ENCODE measurements around the gene NCL. TPM values are rescaled to one million over a fixed set of nuclear protein-coding genes. Genes with fewer than 3 reads are reported as not detected.

Gene NCL
- polyA plus RNA-seq, 1 of the 3 experiments (the other 2 are of a cell fraction), result 256 TPM

- DNase-seq, result no peak
- no peak for TF ChIP-seq REST (IDR thresholded peaks at IDR 0.05; ENCODE audit: low read depth, low read length)
- TF ChIP-seq PBX3 (IDR thresholded peaks at IDR 0.05), result no peak
- no peak for TF ChIP-seq RXRA (IDR thresholded peaks at IDR 0.05; ENCODE audit: borderline replicate concordance, low read depth)
- no peak for TF ChIP-seq JUND (IDR thresholded peaks at IDR 0.05)
- TF ChIP-seq MEF2A (IDR thresholded peaks at IDR 0.05; ENCODE audit: borderline replicate concordance, low read depth), result no peak
- TF ChIP-seq FOSL2 (IDR thresholded peaks at IDR 0.05; ENCODE audit: borderline replicate concordance, low read depth), result no peak
- TF ChIP-seq SMC3 (IDR thresholded peaks at IDR 0.05; ENCODE audit: low read depth, low read length), result no peak
- no peak for TF ChIP-seq NFIC (IDR thresholded peaks at IDR 0.05; ENCODE audit: borderline replicate concordance)
- TF ChIP-seq USF1 (IDR thresholded peaks at IDR 0.05; ENCODE audit: borderline replicate concordance, low read depth), result no peak
- TF ChIP-seq RCOR1 (IDR thresholded peaks at IDR 0.05; ENCODE audit: low read length), result no peak
- TF ChIP-seq IRF3 (IDR thresholded peaks at IDR 0.05; ENCODE audit: low read depth, low read length), result no peak
- no peak for TF ChIP-seq TCF12 (IDR thresholded peaks at IDR 0.05)
- TF ChIP-seq EP300 (IDR thresholded peaks at IDR 0.05; ENCODE audit: borderline replicate concordance in 1 of 2, low read depth in 1 of 2, low read length in 1 of 2), result no peak
- no peak for TF ChIP-seq CHD2 (IDR thresholded peaks at IDR 0.05; ENCODE audit: low read length, partially characterized antibody)
- no peak for TF ChIP-seq EZH2phosphoT487 (IDR thresholded peaks at IDR 0.05; ENCODE audit: borderline replicate concordance, low read depth)
- no peak for TF ChIP-seq RAD21 (IDR thresholded peaks at IDR 0.05; ENCODE audit: low read length)
- TF ChIP-seq FOXM1 (IDR thresholded peaks at IDR 0.05; ENCODE audit: low read depth), result no peak
- TF ChIP-seq RFX5 (IDR thresholded peaks at IDR 0.05; ENCODE audit: low read length), result no peak
- no peak for TF ChIP-seq GATA2 (CRISPR knock-in tag; IDR thresholded peaks at IDR 0.05)
- H3K4me1 ChIP-seq (ENCODE audit: control insufficient read depth in 1 of 2, insufficient read depth in 2 of 2, low read depth in 1 of 2, low read length in 1 of 2), result no peaks in the 10 kb centered on the region
- no peaks in the 10 kb centered on the region for H3K9me3 ChIP-seq
- H3K9ac ChIP-seq, result no peak overlapping the region
- H2AFZ ChIP-seq (ENCODE audit: low read depth), result no peak overlapping the region
- no peak overlapping the region for H3K27ac ChIP-seq (ENCODE audit: low read depth in 2 of 2, low read length in 1 of 2)
- ChIA-PET POLR2A (no interaction called here), CTCF (interaction anchor here (0.6 to 3.5 kb wide), 4 partner anchors 18 to 217 kb away, joined by 3 to 14 read pairs (median 8); no protein-coding TSS in a partner anchor)
- H4K20me1 ChIP-seq (ENCODE audit: insufficient read depth), result no peaks in the 10 kb centered on the region
- WGBS (ENCODE audit: low lambda C conversion rate), result 67% methylated on average over 6 of the region's 6 CpGs
- no peaks in the 10 kb centered on the region for H3K27me3 ChIP-seq (ENCODE audit: insufficient read depth)
- no peak overlapping the region for H3K4me2 ChIP-seq
- no peaks in the 10 kb centered on the region for H3F3A ChIP-seq (replicated peaks; ENCODE audit: insufficient read depth)
- no peaks in the 10 kb centered on the region for H3K9me2 ChIP-seq
- no peaks in the 10 kb centered on the region for H3K79me2 ChIP-seq (ENCODE audit: insufficient read depth)
- H3K4me3 ChIP-seq (ENCODE audit: low read depth in 2 of 2, low read length in 1 of 2), result no peak overlapping the region
- no peaks in the 10 kb centered on the region for H3K36me3 ChIP-seq (replicated peaks in 1 of 2; ENCODE audit: control insufficient read depth in 1 of 2, insufficient read depth in 2 of 2, low read length in 1 of 2)
Observed at GRCh38 chr2:231429152-231429551, 35.1 kb downstream of the NCL start.
